Central memory CD4-positive, alpha-beta T cell (primary cell): ENCODE data around the gene UBA7.

Experiments
- DNase-seq: peaks from one replicate; pipeline ENCODE4 v3.0.0; 2022

Gene UBA7

DNA sequence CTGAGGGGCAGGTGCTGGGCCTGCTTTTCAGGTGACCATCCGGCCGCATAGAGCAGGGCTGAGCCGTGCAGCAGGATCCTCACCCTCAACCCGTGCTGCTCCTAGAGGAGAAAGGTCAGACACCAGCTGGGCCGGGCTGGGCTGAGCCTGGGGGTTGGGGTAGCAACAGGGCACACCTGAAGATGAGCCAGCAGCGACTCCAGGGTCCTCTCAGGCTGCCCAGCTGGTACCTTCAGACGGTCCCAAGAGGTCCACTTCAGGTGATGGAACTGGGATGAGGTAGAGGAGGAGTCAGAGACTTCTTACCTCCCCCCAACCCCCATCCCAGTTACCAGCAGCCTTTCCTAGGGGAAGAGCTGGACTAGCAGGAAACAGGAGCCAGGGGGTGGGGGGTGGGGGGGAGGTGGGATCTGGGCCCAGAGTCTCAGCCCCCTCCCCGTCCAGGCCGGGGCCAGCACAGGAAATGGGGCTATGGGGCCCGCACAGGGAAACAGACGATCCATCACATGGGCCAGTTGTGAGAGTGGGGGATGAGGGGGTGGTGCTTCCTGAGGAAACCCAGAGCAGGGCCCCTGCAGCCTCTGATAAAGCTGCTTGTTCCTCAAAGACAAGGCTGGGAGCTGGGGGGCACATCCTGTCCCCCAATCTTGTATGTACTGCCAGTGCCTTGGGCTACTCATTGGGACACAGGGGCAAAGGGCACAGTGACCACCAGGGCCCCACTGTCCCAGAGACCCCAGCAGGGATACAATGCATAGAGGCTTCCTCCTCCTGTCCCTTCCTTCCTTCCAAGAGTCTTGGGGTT, 7.7 kb downstream of the UBA7 start:
- DNase-seq: no peak

GRCh38 chr3:49805367-49805782, 8.4 kb downstream of the UBA7 start:
- DNase-seq: no peak

DNA sequence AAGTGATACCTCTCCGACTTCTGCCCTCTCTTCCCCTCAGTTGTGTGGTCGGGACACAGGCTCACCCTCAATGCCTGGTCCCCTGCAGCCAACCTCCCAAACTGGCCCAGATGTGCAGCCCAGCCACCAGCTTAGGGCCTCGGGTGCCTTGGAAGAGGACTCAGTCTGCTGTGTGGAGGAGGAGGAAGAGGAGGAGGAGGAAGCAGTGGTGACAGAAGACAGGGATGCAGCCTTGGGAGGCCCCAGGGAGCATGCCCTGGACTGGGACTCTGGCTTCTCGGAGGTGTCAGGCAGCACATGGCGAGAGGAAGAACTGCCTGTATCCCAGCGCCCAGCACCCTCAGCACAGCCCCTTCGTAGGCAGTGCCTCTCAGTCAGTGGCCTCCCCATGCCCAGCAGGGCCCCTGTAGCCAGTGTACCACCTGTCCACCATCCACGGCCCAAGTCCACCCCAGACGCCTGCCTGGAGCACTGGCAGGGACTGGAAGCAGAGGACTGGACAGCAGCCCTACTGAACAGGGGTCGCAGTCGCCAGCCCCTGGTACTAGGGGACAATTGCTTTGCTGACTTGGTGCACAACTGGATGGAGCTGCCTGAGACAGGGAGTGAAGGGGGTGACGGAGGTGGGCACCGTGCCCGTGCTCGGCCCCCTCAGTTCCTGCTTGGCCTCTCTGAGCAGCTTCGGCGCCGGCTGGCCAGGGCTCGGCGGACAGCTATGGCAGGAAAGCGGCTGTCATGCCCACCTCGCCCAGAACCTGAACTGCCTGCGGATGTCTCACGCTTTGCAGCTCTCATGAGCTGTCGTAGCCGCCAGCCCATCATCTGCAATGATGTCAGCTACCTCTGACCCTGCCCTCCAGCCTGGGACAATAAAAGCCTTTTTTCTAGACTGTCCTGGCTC, 9.4 kb downstream of the UBA7 start:
- no peak for DNase-seq

DNA sequence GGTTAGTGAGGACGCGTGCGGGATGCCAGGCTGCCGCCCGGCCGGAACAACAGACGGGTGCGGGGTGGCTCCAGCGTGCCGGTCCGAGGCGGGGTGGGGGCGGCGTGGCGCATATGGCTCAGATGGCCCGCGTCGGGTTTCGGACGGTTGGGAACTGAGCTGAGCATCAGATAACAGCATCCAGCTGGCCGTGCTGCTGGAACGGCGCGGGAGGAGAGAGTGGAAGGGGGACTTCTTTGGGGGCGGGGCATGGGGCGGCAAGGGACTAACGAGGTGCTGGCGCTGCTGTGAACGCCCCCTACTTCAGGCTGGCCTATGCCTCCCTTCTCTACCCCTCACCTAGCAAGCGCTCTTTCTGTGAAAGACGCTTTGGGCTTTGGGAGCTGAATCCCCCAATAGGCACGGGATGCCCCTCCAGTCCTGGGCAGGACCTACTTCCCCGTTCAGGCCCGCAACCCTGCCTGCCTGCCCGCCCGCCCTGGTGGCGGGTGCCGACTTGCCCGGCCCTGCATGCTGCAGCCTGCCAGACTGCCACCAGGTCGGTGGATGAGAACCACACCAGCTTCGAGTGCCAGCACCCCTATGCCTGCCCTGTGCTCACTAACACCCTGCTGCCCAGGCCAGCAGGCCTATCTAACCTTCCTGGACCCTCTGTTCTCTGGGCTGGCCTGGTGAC, 10.2 kb downstream of the UBA7 start:
- peak; percentile 33 for DNase-seq

DNA sequence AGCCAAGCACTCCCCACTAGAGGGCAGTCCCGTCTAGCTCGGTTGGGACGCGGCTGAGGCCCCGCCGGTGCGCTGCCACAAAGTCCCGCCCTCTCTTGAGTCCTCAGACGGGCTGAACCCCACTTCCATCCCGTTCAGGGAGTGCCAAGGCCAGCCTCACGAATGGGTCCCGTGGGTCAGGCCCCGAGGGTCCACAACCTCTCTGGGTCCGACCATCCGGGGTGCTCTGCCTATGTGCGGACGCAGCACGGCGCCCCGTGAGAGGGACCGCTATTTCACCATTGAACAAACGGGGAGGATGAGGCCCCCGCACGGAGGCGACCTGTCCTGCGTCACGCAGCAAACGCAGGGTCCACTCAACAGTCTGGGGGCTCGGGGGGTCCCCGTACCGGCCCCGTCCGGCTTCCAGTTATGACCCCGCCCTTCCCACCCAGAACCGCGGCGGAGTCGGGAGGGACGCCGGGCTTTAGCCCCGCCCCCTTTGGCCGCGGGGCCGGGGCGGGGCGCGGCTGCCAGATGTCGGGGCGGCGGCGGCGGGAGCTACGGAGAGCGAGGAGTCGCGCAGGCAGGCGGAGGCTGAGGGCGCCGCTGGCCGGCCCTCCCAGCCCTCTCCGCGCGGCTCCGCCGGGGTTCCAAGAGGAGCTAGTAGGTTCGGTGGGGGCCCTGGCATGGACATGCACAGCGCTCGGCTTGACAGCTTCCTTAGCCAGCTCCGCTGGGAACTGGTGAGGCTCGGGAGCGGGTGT, 10.9 kb downstream of the UBA7 start, which contains the start of gene INKA1:
Gene INKA1, plus strand, starts transcription at position 543 of the 746 bp plus-strand sequence. Its CDS starts 132 bp downstream, at position 675.
- DNase-seq: peak; percentile 85

GRCh38 chr3:49801160-49801559, 12.6 kb downstream of the UBA7 start:
- no peak for DNase-seq

DNA sequence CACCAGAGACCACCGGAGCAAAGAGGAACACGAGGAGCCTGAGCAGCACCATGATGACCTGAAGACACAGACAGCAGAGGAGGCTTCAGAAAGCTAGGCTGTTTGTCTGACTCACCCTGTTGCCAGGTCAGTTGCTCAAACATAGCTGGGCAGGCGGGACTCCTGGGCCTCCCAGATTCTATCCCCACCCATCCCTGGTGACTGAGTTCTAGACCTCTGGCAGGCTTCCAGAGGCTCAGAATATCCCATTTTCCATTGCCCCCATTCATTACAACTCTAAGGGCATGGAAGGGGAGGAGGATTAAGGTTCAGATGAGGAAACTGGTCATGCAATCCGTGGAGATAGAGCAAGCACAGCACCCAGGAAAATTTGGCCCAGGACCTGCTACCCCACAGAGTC, 14.0 kb downstream of the UBA7 start, which contains the start of gene CDHR4:
Gene CDHR4, minus strand, starts transcription at position 113 of the 400 bp plus-strand sequence. Its CDS starts 61 bp downstream, at position 52.
- no peak for DNase-seq

GRCh38 chr3:49799105-49799504, 14.6 kb downstream of the UBA7 start:
- no peak for DNase-seq

DNA sequence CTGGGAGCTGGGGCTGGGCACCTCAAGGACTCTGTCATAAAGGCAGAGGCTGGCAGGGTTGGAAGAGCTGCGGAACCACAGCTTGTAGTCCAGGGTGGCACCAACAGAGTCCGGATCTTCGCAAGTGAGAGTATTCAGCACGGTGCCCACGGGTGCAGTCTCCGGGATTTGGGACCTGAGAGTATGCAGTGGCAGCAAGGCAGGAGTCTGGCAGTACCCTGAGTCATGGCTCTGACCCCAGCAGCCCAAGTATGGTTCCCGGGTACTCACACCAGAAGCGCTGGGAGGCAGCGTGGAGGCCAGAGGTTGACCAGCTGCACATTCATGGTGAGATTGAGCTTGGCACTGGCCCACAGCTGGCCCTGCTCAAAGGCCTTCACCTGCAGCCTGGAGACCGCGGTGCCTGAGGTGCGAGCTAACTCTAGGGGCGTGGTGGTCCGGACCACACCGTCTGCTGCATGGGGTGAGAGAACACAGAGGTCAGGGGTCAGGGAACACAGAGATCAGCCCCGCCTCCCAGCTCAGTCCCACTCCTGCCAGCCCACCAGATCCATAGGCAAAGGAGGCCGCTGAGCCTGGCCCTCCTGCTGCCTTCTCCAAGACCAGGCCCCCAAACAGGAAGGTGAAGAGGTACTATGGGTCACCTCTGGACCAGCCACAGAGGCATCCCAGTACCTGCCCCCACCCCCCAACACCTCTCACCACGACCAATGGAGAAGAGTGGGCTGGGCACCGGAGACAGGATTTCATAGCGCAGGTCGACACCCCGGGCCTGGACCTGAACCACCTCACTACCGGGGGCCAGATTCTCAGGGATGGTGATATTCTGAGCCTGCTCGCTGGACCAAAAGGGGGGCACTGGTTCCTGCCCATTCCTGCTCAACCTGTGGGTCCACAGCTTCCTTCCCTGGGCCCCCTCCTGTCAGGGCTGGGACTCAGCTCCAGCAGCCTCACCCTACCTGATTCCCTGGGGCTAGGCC, 18.5 kb downstream of the UBA7 start:
- DNase-seq: no peak

DNA sequence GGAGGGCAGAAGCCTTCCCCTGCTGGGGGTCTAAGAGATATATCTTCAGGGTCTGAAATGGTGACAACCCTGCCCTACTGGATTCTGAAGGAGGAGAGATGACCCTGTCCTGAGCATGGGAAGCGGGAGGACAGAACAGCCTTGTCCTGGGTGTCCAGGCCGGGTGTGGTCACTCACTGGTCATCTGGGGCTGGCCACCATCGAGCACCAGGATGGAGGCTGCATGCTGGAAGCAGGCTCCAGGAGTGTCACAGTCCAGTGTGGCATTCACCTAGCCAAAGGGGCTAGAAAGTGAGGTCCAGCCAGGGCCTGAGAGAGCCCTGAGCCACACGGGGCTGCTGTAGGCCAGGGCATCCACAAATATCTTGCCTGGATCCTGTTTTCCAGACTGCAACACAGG, 19.3 kb downstream of the UBA7 start:
- DNase-seq: no peak

DNA sequence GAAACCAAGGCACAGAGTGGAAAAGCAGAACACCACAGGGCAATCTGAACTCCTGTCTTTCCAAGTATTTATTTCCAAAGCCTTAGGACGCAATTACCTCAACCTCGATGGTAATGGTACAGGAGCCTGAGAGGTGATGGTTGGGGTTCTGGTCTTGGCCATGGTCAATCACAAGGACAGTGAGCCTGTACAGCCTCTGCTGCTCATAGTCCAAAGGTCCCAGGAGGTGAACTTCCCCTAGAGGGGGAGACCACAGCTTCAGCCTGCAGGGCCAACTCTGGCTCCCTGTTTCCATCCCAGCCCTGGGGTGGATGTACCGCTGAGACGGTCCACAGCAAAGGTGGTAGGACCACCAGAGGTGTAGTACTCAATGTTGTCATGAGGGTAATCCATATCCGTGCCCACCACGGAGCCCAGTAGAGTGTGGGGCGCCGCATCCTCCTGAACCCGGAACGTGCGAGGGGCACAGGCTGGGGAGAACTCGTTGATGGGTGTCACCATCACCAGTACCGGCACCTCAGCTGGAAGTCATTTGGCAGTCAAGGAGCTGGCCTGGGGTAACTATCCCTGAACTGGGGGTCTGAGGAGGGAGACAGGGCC, 20.2 kb downstream of the UBA7 start:
- no peak for DNase-seq

GRCh38 chr3:49792371-49793150, 21.2 kb downstream of the UBA7 start:
- DNase-seq: no peak

- DNase-seq: no peak
These were observed 22.2 kb downstream of the UBA7 start for GRCh38 chr3:49791571-49791970.

GRCh38 chr3:49790626-49791411, 22.9 kb downstream of the UBA7 start:
- no peak for DNase-seq

DNA sequence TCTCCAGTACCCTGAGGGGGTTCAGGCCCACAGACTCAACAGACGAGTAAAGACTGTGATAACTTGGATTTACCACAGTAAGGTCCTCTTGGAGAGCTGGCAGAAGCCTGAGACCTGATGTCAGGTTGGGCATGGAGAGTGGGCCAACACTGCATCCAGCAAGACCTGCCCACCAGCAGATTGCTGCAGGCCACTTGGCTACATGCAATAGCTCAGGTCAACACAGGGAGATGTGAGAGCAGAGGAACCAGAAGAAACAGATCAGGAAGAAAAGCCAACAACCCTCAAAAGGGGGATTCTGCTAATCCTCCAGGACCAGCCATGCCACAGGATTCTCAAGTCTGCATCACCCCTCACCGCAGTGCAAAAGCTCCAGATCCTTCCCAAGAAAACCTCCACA, 25.7 kb downstream of the UBA7 start:
- no peak for DNase-seq

DNA sequence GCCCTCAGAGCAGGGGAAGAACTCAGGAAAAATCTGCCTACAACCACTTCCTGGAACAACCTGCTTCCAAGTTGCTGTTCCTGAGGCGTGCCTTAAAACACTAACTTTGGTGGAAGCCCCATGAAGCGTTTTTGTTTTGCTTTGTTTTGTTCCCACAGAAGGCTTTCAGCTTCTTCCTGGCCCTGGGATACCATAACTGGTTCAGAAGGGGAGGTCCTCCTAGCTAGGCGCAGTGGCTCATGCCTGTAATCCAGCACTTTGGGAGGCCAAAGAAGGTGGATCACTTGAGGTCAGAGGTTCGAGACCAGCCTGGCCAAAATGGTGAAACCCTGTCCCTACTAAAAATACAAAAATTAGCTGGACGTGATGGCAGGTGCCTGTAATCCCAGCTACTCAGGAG, 26.2 kb downstream of the UBA7 start:
- DNase-seq: no peak

- DNase-seq: no peak
These were observed 26.6 kb downstream of the UBA7 start for GRCh38 chr3:49787182-49787464.

GRCh38 chr3:49786357-49787181, 27.2 kb downstream of the UBA7 start, which contains the start of gene IP6K1:
IP6K1 (minus strand) TSS chr3:49786542; CDS start chr3:49748040, 38,502 bp downstream.
- DNase-seq: peak; percentile 99
